IPS-18a (cell line): Measurements from ENCODE around the gene PSTK.

Source experiments
- H3K27ac ChIP-seq: one replicate; pipeline ENCODE4 v1.5.1; 2013; ENCODE audit warnings: low read length
- H3K27me3 ChIP-seq: one replicate; pipeline ENCODE4 v1.6.1; 2013; ENCODE audit warnings: mild to moderate bottlenecking, low read length; ENCODE audit not compliant: control insufficient read depth, insufficient read depth
- H3K36me3 ChIP-seq: one replicate; pipeline ENCODE4 v1.6.1; 2013; ENCODE audit warnings: low read depth, low read length; ENCODE audit not compliant: control insufficient read depth
- H3K4me1 ChIP-seq: one replicate; pipeline ENCODE4 v1.6.1; 2013; ENCODE audit warnings: low read depth, low read length; ENCODE audit not compliant: control insufficient read depth
- H3K4me3 ChIP-seq: one replicate; pipeline ENCODE4 v1.5.1; 2013; ENCODE audit warnings: low read length
- H3K9ac ChIP-seq: one replicate; pipeline ENCODE4 v1.6.1; 2013; ENCODE audit warnings: mild to moderate bottlenecking, low read length, moderate library complexity
- H3K9me3 ChIP-seq: one replicate; pipeline ENCODE4 v1.6.1; 2013; ENCODE audit warnings: low read depth, low read length; ENCODE audit not compliant: control insufficient read depth

The PSTK gene

GRCh38 chr10:122995936-122996335 is 15.7 kb downstream of the PSTK start:
- no peaks in the 10 kb centered on the region for H3K27me3 ChIP-seq
- no peak overlapping the region for H3K4me3 ChIP-seq
- no peaks in the 10 kb centered on the region for H3K9me3 ChIP-seq
- H3K4me1 ChIP-seq = no peaks in the 10 kb centered on the region
- H3K27ac ChIP-seq = no peak overlapping the region
- no peak overlapping the region for H3K9ac ChIP-seq
- H3K36me3 ChIP-seq = peaks cover 32% of the 10 kb centered on the region

GRCh38 chr10:122997864-122998263 is 17.7 kb downstream of the PSTK start:
- no peaks in the 10 kb centered on the region for H3K27me3 ChIP-seq
- no peak overlapping the region for H3K4me3 ChIP-seq
- H3K36me3 ChIP-seq = peaks cover 29% of the 10 kb centered on the region
- no peak overlapping the region for H3K9ac ChIP-seq
- H3K27ac ChIP-seq = no peak overlapping the region
- no peaks in the 10 kb centered on the region for H3K9me3 ChIP-seq
- H3K4me1 ChIP-seq = no peaks in the 10 kb centered on the region

- Histone ChIP-seq H3K9ac (no peak overlapping the region), H3K4me3 (no peak overlapping the region), H3K4me1 (no peaks in the 10 kb centered on the region), H3K9me3 (no peaks in the 10 kb centered on the region), H3K27ac (no peak overlapping the region), H3K36me3 (peaks cover 28% of the 10 kb centered on the region), H3K27me3 (no peaks in the 10 kb centered on the region)
Observed at GRCh38 chr10:122998360-122998917, 18.2 kb downstream of the PSTK start.

GRCh38 chr10:122998934-122999333 is 18.7 kb downstream of the PSTK start:
- H3K9ac ChIP-seq = no peak overlapping the region
- H3K9me3 ChIP-seq = no peaks in the 10 kb centered on the region
- no peak overlapping the region for H3K27ac ChIP-seq
- no peaks in the 10 kb centered on the region for H3K27me3 ChIP-seq
- H3K4me1 ChIP-seq = no peaks in the 10 kb centered on the region
- peaks cover 28% of the 10 kb centered on the region for H3K36me3 ChIP-seq
- no peak overlapping the region for H3K4me3 ChIP-seq

GRCh38 chr10:122999347-122999746 is 19.1 kb downstream of the PSTK start:
- Histone ChIP-seq H3K4me3 (no peak overlapping the region), H3K27ac (no peak overlapping the region), H3K9ac (no peak overlapping the region), H3K27me3 (no peaks in the 10 kb centered on the region), H3K4me1 (no peaks in the 10 kb centered on the region), H3K9me3 (no peaks in the 10 kb centered on the region), H3K36me3 (peaks cover 24% of the 10 kb centered on the region)

- Histone ChIP-seq H3K9ac (no peak overlapping the region), H3K27ac (no peak overlapping the region), H3K27me3 (no peaks in the 10 kb centered on the region), H3K4me3 (no peak overlapping the region), H3K36me3 (peaks cover 18% of the 10 kb centered on the region), H3K9me3 (no peaks in the 10 kb centered on the region), H3K4me1 (no peaks in the 10 kb centered on the region)
Observed at GRCh38 chr10:123000155-123000554, 20.0 kb downstream of the PSTK start.

GRCh38 chr10:123001370-123001769 is 21.2 kb downstream of the PSTK start:
- Histone ChIP-seq H3K9me3 (no peaks in the 10 kb centered on the region), H3K27me3 (no peaks in the 10 kb centered on the region), H3K27ac (no peak overlapping the region), H3K9ac (no peak overlapping the region), H3K4me1 (no peaks in the 10 kb centered on the region), H3K36me3 (peaks cover 10% of the 10 kb centered on the region), H3K4me3 (no peak overlapping the region)

GRCh38 chr10:123004298-123004697 is 24.1 kb downstream of the PSTK start:
- peaks cover 1% of the 10 kb centered on the region for H3K27me3 ChIP-seq
- H3K4me1 ChIP-seq = no peaks in the 10 kb centered on the region
- no peaks in the 10 kb centered on the region for H3K36me3 ChIP-seq
- no peak overlapping the region for H3K27ac ChIP-seq
- no peak overlapping the region for H3K9ac ChIP-seq
- no peak overlapping the region for H3K4me3 ChIP-seq
- no peaks in the 10 kb centered on the region for H3K9me3 ChIP-seq

- H3K4me1 ChIP-seq = peaks cover 3% of the 10 kb centered on the region
- H3K9me3 ChIP-seq = no peaks in the 10 kb centered on the region
- H3K4me3 ChIP-seq = peak overlapping the region; percentile 86
- no peak overlapping the region for H3K27ac ChIP-seq
- H3K27me3 ChIP-seq = peaks cover 22% of the 10 kb centered on the region
- H3K36me3 ChIP-seq = no peaks in the 10 kb centered on the region
- peak overlapping the region; percentile 73 for H3K9ac ChIP-seq
Observed at GRCh38 chr10:123007558-123008354, 27.6 kb downstream of the PSTK start.

- H3K9ac ChIP-seq = peak within 1 kb of the TSS; percentile 73
- no peak within 1 kb of the TSS for H3K27ac ChIP-seq
- no peaks in the 10 kb centered on the region for H3K9me3 ChIP-seq
- H3K4me3 ChIP-seq = peak within 1 kb of the TSS; percentile 86
- no peaks in the 10 kb centered on the region for H3K36me3 ChIP-seq
- peaks cover 22% of the 10 kb centered on the region for H3K27me3 ChIP-seq
- H3K4me1 ChIP-seq = peaks cover 3% of the 10 kb centered on the region
Observed at GRCh38 chr10:123008355-123009104, 28.3 kb downstream of the PSTK start, which contains the start of the genes ACADSB and IKZF5. TSS of gene ACADSB (plus strand) at chr10:123009006. CDS start at chr10:123009030, 24 bp downstream. TSS of gene IKZF5 (minus strand) at chr10:123008795. CDS start at chr10:122998625, 10,170 bp downstream.

- Histone ChIP-seq H3K27me3 (peaks cover 22% of the 10 kb centered on the region), H3K9me3 (no peaks in the 10 kb centered on the region), H3K27ac (no peak overlapping the region), H3K9ac (peak overlapping the region; percentile 47), H3K4me3 (peak overlapping the region; percentile 86), H3K36me3 (no peaks in the 10 kb centered on the region), H3K4me1 (peaks cover 3% of the 10 kb centered on the region)
Observed at GRCh38 chr10:123009105-123009820, 29.1 kb downstream of the PSTK start.
